MM.1S (cell line): Measurements from ENCODE around the gene ANKRD1.

Experiments used
- DNase-seq: peaks from one replicate; pipeline ENCODE4 v3.0.0-alpha.2; 2015
- H2AFZ ChIP-seq: fragments of 300-600 bp; sonication (generic); 2 replicates; pipeline ENCODE4 v1.6.0; 2016; ENCODE audit warnings: antibody characterized with exemption, low read length
- H3F3A ChIP-seq: fragments of 300-600 bp; sonication (generic); 2 replicates; pipeline ENCODE4 v1.6.1; 2016; ENCODE audit warnings: mild to moderate bottlenecking, antibody characterized with exemption, low read length, moderate library complexity, mixed read lengths; ENCODE audit not compliant: insufficient read depth
- H3K27ac ChIP-seq: fragments of 300-600 bp; sonication (generic); 2 replicates; pipeline ENCODE4 v1.5.1; 2016; ENCODE audit warnings: mild to moderate bottlenecking, low read length
- H3K27me3 ChIP-seq: fragments of 300-600 bp; sonication (generic); replicated peaks from 2 replicates; pipeline ENCODE4 v1.6.0; 2016; ENCODE audit warnings: low read length; ENCODE audit not compliant: insufficient read depth
- H3K36me3 ChIP-seq: fragments of 300-600 bp; sonication (generic); replicated peaks from 2 replicates; pipeline ENCODE4 v1.6.1; 2016; ENCODE audit warnings: mild to moderate bottlenecking, low read length, mixed read lengths; ENCODE audit not compliant: insufficient read depth
- H3K4me1 ChIP-seq: fragments of 300-600 bp; sonication (generic); 2 replicates; pipeline ENCODE4 v1.6.1; 2016; ENCODE audit warnings: low read length, mixed read lengths
- H3K4me2 ChIP-seq: fragments of 300-600 bp; sonication (generic); 2 replicates; pipeline ENCODE4 v1.6.0; 2016; ENCODE audit warnings: low read depth, low read length
- H3K4me3 ChIP-seq: fragments of 300-600 bp; sonication (generic); 2 replicates; pipeline ENCODE4 v1.5.1; 2016; ENCODE audit warnings: low read length, mixed read lengths
- H3K79me2 ChIP-seq: fragments of 300-600 bp; sonication (generic); 2 replicates; pipeline ENCODE4 v1.6.1; 2016; ENCODE audit warnings: mixed run types, low read length, mixed read lengths
- H3K9ac ChIP-seq: fragments of 300-600 bp; sonication (generic); 2 replicates; pipeline ENCODE4 v1.6.1; 2016; ENCODE audit warnings: low read length, mixed read lengths
- H3K9me2 ChIP-seq: fragments of 300-600 bp; sonication (generic); replicated peaks from 2 replicates; pipeline ENCODE4 v1.6.1; 2016; ENCODE audit warnings: mild to moderate bottlenecking, low read length, mixed read lengths; ENCODE audit not compliant: insufficient read depth
- H3K9me3 ChIP-seq: fragments of 300-600 bp; sonication (generic); replicated peaks from 2 replicates; pipeline ENCODE4 v1.6.1; 2016; ENCODE audit warnings: mild to moderate bottlenecking, low read length, mixed read lengths; ENCODE audit not compliant: insufficient read depth
- H4K20me1 ChIP-seq: fragments of 300-600 bp; sonication (generic); 2 replicates; pipeline ENCODE4 v1.6.1; 2016; ENCODE audit warnings: mild to moderate bottlenecking, low read length, moderate library complexity, mixed read lengths; ENCODE audit not compliant: insufficient read depth
- EZH2 ChIP-seq: fragments of 300-600 bp; sonication (generic); optimal IDR thresholded peaks from 2 replicates; pipeline ENCODE3; 2017; ENCODE audit warnings: low read depth, mild to moderate bottlenecking, antibody characterized with exemption, low read length, mixed read lengths
- EZH2phosphoT487 ChIP-seq: fragments of 300-600 bp; sonication (generic); IDR thresholded peaks from 2 replicates; pipeline ENCODE4 v1.6.1; 2018; ENCODE audit warnings: antibody characterized with exemption, low read length
- TF ChIP-seq, protein P1 (sequence below): fragments of 300-600 bp; sonication (generic); IDR thresholded peaks from 2 replicates; pipeline ENCODE4 v1.5.1; 2016; ENCODE audit warnings: antibody characterized with exemption, low read length, mixed read lengths

ANKRD1 gene

DNA sequence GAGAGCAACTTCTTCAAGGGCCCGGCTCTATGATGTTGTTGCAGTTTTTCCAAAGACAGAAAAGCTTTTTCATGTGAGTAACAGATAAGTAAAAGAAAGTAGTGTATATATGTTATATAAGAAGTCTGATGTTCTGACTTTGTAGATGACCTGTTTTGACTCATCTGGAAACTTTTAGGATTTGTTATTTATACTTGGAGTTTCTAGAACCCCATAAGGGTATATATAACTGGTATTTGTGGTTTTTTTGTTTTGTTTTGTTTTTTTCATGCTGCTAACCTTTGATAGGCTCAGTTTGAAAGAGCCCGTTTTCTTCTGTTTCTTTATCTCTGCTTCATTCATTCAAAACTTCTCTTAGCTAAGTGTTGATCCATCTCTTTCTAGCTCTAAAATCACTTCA, 41.8 kb downstream of the ANKRD1 start:
- peaks cover 18% of the 10 kb centered on the region for H3K36me3 ChIP-seq
- no peak for DNase-seq
- no peak overlapping the region for H3K27ac ChIP-seq
- H3K9me2 ChIP-seq = no peaks in the 10 kb centered on the region
- H3K79me2 ChIP-seq = peaks cover 19% of the 10 kb centered on the region
- H3K9ac ChIP-seq = no peak overlapping the region
- no peaks in the 10 kb centered on the region for H3K9me3 ChIP-seq
- no peak overlapping the region for H3K4me2 ChIP-seq
- TF ChIP-seq EZH2phosphoT487 (no peak), EZH2 (no peak)
- TF ChIP-seq, protein P1, sequence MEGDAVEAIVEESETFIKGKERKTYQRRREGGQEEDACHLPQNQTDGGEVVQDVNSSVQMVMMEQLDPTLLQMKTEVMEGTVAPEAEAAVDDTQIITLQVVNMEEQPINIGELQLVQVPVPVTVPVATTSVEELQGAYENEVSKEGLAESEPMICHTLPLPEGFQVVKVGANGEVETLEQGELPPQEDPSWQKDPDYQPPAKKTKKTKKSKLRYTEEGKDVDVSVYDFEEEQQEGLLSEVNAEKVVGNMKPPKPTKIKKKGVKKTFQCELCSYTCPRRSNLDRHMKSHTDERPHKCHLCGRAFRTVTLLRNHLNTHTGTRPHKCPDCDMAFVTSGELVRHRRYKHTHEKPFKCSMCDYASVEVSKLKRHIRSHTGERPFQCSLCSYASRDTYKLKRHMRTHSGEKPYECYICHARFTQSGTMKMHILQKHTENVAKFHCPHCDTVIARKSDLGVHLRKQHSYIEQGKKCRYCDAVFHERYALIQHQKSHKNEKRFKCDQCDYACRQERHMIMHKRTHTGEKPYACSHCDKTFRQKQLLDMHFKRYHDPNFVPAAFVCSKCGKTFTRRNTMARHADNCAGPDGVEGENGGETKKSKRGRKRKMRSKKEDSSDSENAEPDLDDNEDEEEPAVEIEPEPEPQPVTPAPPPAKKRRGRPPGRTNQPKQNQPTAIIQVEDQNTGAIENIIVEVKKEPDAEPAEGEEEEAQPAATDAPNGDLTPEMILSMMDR = no peak
- no peaks in the 10 kb centered on the region for H4K20me1 ChIP-seq
- no peaks in the 10 kb centered on the region for H3F3A ChIP-seq
- H3K27me3 ChIP-seq = no peaks in the 10 kb centered on the region
- no peak overlapping the region for H3K4me3 ChIP-seq
- H3K4me1 ChIP-seq = no peaks in the 10 kb centered on the region
- no peak overlapping the region for H2AFZ ChIP-seq

DNA sequence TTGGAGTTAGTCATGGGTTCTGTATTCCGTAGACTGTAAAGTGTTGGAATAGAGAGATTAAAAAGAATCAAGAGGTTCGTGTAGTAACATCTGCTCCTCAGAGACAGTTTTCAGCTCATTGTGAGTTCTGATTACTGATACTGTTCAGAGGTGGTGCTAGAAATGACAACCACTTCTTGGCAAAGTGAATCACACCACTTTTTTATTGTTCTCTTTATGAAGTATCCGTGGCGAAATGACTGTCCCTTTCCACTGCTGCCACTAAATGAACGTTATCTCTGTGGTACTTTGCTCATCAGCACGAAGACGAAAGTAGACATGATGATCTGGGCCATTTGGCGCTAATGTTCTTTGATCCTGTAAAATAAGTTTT, 48.3 kb downstream of the ANKRD1 start:
- Histone ChIP-seq H3K4me2 (peak overlapping the region; percentile 88), H3K36me3 (peaks cover 10% of the 10 kb centered on the region; the same call in 1 of the 2 replicates), H3K4me1 (peaks cover 18% of the 10 kb centered on the region), H4K20me1 (no peaks in the 10 kb centered on the region), H3K9me2 (no peaks in the 10 kb centered on the region), H3F3A (no peaks in the 10 kb centered on the region), H3K9ac (peak overlapping the region; percentile 84), H3K27ac (no peak overlapping the region), H3K79me2 (peaks cover 42% of the 10 kb centered on the region), H3K4me3 (peak overlapping the region; percentile 93), H3K9me3 (no peaks in the 10 kb centered on the region), H3K27me3 (no peaks in the 10 kb centered on the region), H2AFZ (peak overlapping the region; percentile 97; the same call in 1 of the 2 replicates)
- no peak for DNase-seq
- TF ChIP-seq, protein P1 = no peak
- TF ChIP-seq EZH2 (no peak), EZH2phosphoT487 (no peak)

DNA sequence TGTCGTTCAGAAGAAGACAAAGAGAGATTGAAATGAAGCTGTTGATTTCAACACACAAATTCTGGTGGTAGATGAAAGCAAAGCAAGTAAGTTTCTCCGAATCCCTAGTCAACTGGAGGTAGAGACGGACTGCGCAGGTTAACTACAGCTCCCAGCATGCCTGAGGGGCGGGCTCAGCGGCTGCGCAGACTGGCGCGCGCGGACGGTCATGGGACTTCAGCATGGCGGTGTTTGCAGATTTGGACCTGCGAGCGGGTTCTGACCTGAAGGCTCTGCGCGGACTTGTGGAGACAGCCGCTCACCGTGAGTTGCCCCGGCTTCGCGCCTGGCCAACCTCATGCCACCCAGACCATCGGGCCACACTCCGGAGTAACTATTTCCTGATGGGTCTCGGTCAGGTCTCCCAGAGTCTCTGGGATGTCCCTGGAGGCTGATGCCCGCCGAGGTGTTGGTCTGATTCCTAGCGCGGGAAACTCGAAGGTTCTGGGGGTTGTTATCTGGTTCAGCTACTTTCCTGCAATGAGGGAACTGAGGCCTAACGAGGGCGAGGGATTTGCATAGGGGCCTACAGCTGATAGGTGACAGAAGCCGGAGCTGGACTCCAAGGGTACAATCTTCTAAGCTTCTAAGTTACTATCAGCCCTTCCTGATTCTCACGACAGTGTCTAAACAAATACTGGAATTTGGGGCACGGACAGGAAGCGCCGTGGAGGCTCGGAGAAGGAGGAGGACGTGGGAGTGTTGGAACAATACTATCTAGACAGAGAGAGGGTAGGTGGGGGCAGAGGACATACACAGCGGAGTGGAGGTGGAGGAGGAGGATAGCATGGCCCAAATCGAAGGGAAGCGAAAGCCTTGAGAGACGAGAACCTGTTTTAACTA, 48.9 kb downstream of the ANKRD1 start, which contains the start of gene RPP30:
Gene RPP30 (plus strand): TSS at position 209 of the 882 bp plus-strand sequence. CDS start 13 bp downstream, at position 222.
- H3K9me3 ChIP-seq = no peaks in the 10 kb centered on the region
- H3K9ac ChIP-seq = peak within 1 kb of the TSS; percentile 84
- peak within 1 kb of the TSS; percentile 93 for H3K4me3 ChIP-seq
- peak; percentile 91 for DNase-seq
- H4K20me1 ChIP-seq = no peaks in the 10 kb centered on the region
- H3K79me2 ChIP-seq = peaks cover 42% of the 10 kb centered on the region
- peaks cover 10% of the 10 kb centered on the region; the same call in 1 of the 2 replicates for H3K36me3 ChIP-seq
- peak within 1 kb of the TSS; percentile 38; the same call in 1 of the 2 replicates for H3K27ac ChIP-seq
- H3K4me1 ChIP-seq = peaks cover 18% of the 10 kb centered on the region
- H3K4me2 ChIP-seq = peak within 1 kb of the TSS; percentile 88
- TF ChIP-seq, protein P1 = no peak
- TF ChIP-seq EZH2 (no peak), EZH2phosphoT487 (no peak)
- no peaks in the 10 kb centered on the region for H3K9me2 ChIP-seq
- no peaks in the 10 kb centered on the region for H3K27me3 ChIP-seq
- H2AFZ ChIP-seq = peak within 1 kb of the TSS; percentile 97
- H3F3A ChIP-seq = no peaks in the 10 kb centered on the region
